Smooth muscle cell (in vitro differentiated cells): ENCODE measurements around the gene SIK2. TPM values are rescaled to one million over a fixed set of nuclear protein-coding genes. Genes with fewer than 3 reads are reported as not detected.

ENCODE experiments used
- DNase-seq: peaks from one replicate; lab custom pipeline; 2025; ENCODE audit not compliant: unreplicated experiment; lab: John Stamatoyannopoulos, UW
- H2AFZ ChIP-seq: fragments of 200-600 bp; sonication (generic); 2 replicates; pipeline ENCODE4 v1.6.0; 2016; ENCODE audit warnings: antibody characterized with exemption, low read depth, mild to moderate bottlenecking
- H3F3A ChIP-seq: fragments of 200-600 bp; sonication (generic); 2 replicates; pipeline ENCODE4 v1.6.0; 2017; ENCODE audit warnings: antibody characterized with exemption, low read depth
- H3K27ac ChIP-seq: fragments of 200-600 bp; sonication (generic); 2 replicates; pipeline ENCODE4 v1.5.1; 2016; ENCODE audit warnings: low read depth, mild to moderate bottlenecking
- H3K27me3 ChIP-seq: fragments of 200-600 bp; sonication (generic); 2 replicates; pipeline ENCODE4 v1.6.1; 2016; ENCODE audit warnings: low read depth, mild to moderate bottlenecking
- H3K36me3 ChIP-seq: fragments of 200-600 bp; sonication (generic); 2 replicates; pipeline ENCODE4 v1.5.1; 2016; ENCODE audit warnings: low read depth
- H3K4me1 ChIP-seq: fragments of 200-600 bp; sonication (generic); 2 replicates; pipeline ENCODE4 v1.5.1; 2016; ENCODE audit warnings: low read depth
- H3K4me2 ChIP-seq: fragments of 200-600 bp; sonication (generic); 2 replicates; pipeline ENCODE4 v1.6.0; 2016; ENCODE audit warnings: mild to moderate bottlenecking
- H3K4me3 ChIP-seq: fragments of 200-600 bp; sonication (generic); 2 replicates; pipeline ENCODE4 v1.5.1; 2016; ENCODE audit warnings: mild to moderate bottlenecking
- H3K79me2 ChIP-seq: fragments of 200-600 bp; sonication (generic); 2 replicates; pipeline ENCODE4 v1.6.0; 2016; ENCODE audit warnings: low read depth, mild to moderate bottlenecking
- H3K9ac ChIP-seq: fragments of 200-600 bp; sonication (generic); 2 replicates; pipeline ENCODE4 v1.6.0; 2016; ENCODE audit warnings: low read depth
- H3K9me3 ChIP-seq: fragments of 200-600 bp; sonication (generic); replicated peaks from 2 replicates; pipeline ENCODE4 v1.5.1; 2016; ENCODE audit warnings: low read depth
- H4K20me1 ChIP-seq: fragments of 200-600 bp; sonication (generic); 2 replicates; pipeline ENCODE4 v1.6.0; 2016; ENCODE audit warnings: low read depth
- CTCF ChIP-seq: fragments of 200-600 bp; sonication (generic); IDR thresholded peaks from 2 replicates; pipeline ENCODE4 v1.5.1; 2017; ENCODE audit warnings: borderline replicate concordance, mild to moderate bottlenecking, antibody characterized with exemption; ENCODE audit not compliant: insufficient read depth, poor library complexity, severe bottlenecking
- WGBS: methylation state at CpG from one replicate; pipeline ENCODE4 v1.1.7; 2016; ENCODE audit warnings: low lambda C conversion rate; 5-methylcytosine and 5-hydroxymethylcytosine counted together
- polyA plus RNA-seq: library from polyadenylated mRNA; unstranded; fragments of >200 nt; fragmentation: Nextera tagmentation; extraction: Ambion mirVana; gene quantifications from 2 replicates; pipeline ENCODE4 v1.2.1, GENCODE V29; 2016
- total RNA-seq: library from RNA; depleted of rRNA; stranded (reverse); fragments of >200 nt; gene quantifications from 2 replicates; pipeline ENCODE4 v1.2.3, GENCODE V29; 2014

SIK2 gene
- total and polyA plus RNA-seq, 2 experiments from 2014 or later, result 1.9 to 14.1 TPM

DNA sequence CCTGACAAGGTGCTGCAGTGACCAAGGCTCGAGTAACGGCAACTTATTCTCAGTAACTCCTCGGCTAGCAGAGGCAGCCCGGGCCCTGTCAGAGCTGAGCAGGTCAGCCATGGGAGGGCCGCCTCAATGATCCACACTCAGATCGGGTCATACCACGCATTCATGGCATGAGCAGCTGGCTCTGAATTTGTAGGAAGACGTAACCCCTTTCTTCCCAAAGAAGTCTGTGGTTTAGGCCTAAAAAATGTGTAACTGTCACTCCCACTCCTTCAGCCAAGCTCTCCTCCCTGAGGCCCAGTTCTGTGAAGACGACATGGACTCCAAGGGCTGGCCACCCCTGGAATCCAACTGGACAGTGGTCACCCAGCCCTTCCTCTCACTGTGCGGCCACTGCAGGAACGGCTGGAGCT is 133.9 kb downstream of the SIK2 start:
- Histone ChIP-seq H3K27ac (peak overlapping the region; percentile 95), H3K9me3 (no peaks in the 10 kb centered on the region), H3K9ac (peak overlapping the region; percentile 86), H3K4me2 (peak overlapping the region; percentile 43), H4K20me1 (no peaks in the 10 kb centered on the region), H3K27me3 (no peaks in the 10 kb centered on the region), H3K79me2 (no peaks in the 10 kb centered on the region), H3F3A (peaks cover 4% of the 10 kb centered on the region), H3K4me1 (peaks cover 13% of the 10 kb centered on the region), H2AFZ (no peak overlapping the region), H3K4me3 (no peak overlapping the region), H3K36me3 (peaks cover 3% of the 10 kb centered on the region)
- WGBS, result 52% methylated on average over 11 of the region's 11 CpGs
- no peak for TF ChIP-seq CTCF
- DNase-seq, result no peak

GRCh38 chr11:111736621-111737443 is 134.6 kb downstream of the SIK2 start:
- Histone ChIP-seq H3K9ac (peak overlapping the region; percentile 86), H3K9me3 (no peaks in the 10 kb centered on the region), H3K79me2 (no peaks in the 10 kb centered on the region), H3K4me2 (peak overlapping the region; percentile 43), H3K4me1 (peaks cover 13% of the 10 kb centered on the region), H4K20me1 (no peaks in the 10 kb centered on the region), H3F3A (peaks cover 4% of the 10 kb centered on the region), H3K4me3 (no peak overlapping the region), H2AFZ (no peak overlapping the region), H3K27me3 (no peaks in the 10 kb centered on the region), H3K36me3 (peaks cover 8% of the 10 kb centered on the region), H3K27ac (peak overlapping the region; percentile 95)
- WGBS, result 92% methylated on average over 15 of the region's 15 CpGs
- DNase-seq, result no peak
- TF ChIP-seq CTCF, result no peak

DNA sequence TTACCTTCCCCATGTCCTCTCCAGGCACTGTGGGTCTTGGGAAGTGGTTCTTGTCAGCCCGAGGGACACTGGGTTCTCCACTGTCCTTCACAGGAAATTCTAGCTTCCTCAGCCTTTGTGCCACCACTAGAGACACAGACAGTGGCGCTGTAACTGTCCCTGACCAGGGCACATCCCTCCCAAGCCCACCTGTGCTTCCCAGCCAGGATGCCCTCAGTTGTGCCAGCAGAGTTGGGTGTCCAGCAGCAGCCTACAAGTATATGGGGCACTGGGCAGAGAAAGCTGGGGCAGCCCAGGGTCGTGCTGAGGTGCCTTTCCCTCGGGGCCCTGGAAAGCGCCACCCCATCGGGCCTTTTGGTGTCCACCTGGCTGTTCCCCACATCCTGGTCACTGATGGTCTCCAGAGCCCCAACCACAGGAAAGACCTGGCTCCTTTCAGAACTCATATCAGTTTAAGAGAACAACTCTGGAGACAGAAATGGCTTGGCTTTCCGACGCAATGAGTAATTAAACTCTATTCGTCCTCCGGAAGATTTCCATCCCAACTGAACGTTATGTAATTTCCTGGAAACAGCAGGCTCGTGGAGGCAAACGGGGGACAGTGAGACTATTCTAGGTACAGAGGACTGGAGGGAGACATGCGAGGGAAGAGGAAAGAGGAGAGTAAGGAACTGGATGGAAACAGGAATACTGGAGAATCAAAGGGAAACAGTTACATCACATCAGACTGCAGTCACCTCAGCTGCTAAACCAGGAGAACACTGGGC is 135.4 kb downstream of the SIK2 start:
- H3K27ac ChIP-seq, result peak overlapping the region; percentile 95
- TF ChIP-seq CTCF, result no peak
- peaks cover 13% of the 10 kb centered on the region for H3K4me1 ChIP-seq
- H3K4me2 ChIP-seq, result no peak overlapping the region
- no peaks in the 10 kb centered on the region for H3K9me3 ChIP-seq
- H3K27me3 ChIP-seq, result no peaks in the 10 kb centered on the region
- no peak overlapping the region for H3K9ac ChIP-seq
- peaks cover 4% of the 10 kb centered on the region for H3F3A ChIP-seq
- peaks cover 8% of the 10 kb centered on the region for H3K36me3 ChIP-seq
- H3K79me2 ChIP-seq, result no peaks in the 10 kb centered on the region
- no peaks in the 10 kb centered on the region for H4K20me1 ChIP-seq
- H3K4me3 ChIP-seq, result no peak overlapping the region
- no peak overlapping the region for H2AFZ ChIP-seq
- no peak for DNase-seq
- 75% methylated on average over 14 of the region's 14 CpGs for WGBS
